Esophagus muscularis mucosa (tissue), 4 donors: Measurements from ENCODE around the gene HCN3.

ENCODE experiments used
- EP300 ChIP-seq: sonication (generic); formaldehyde crosslinking; IDR thresholded peaks from one replicate; pipeline ENCODE4 v1.6.1; 2017; ENCODE audit warnings: antibody characterized with exemption
- POLR2A ChIP-seq: fragments of 450-650 bp; IDR thresholded peaks from one replicate; pipeline ENCODE4 v1.6.1; 2017; ENCODE audit warnings: antibody characterized with exemption, moderate library complexity, mild to moderate bottlenecking, low read depth
- POLR2AphosphoS5 ChIP-seq, 2 donors: sonication (generic); formaldehyde crosslinking; IDR thresholded peaks; one replicate each; pipeline ENCODE4 v1.6.1; 2017; ENCODE audit warnings: antibody characterized with exemption in 2 of 2
- TF ChIP-seq, protein P1 (sequence below), 3 experiments: fragments of 200-600 bp in 2 of 3; fragments of 450-650 bp in 1 of 3; sonication (generic) in 2 of 3; IDR thresholded peaks; one replicate each; pipeline ENCODE4 v1.5.1; 2017 to 2019; ENCODE audit warnings: antibody characterized with exemption in 3 of 3, mild to moderate bottlenecking in 2 of 3, moderate library complexity in 1 of 3

- TF ChIP-seq, protein P1, sequence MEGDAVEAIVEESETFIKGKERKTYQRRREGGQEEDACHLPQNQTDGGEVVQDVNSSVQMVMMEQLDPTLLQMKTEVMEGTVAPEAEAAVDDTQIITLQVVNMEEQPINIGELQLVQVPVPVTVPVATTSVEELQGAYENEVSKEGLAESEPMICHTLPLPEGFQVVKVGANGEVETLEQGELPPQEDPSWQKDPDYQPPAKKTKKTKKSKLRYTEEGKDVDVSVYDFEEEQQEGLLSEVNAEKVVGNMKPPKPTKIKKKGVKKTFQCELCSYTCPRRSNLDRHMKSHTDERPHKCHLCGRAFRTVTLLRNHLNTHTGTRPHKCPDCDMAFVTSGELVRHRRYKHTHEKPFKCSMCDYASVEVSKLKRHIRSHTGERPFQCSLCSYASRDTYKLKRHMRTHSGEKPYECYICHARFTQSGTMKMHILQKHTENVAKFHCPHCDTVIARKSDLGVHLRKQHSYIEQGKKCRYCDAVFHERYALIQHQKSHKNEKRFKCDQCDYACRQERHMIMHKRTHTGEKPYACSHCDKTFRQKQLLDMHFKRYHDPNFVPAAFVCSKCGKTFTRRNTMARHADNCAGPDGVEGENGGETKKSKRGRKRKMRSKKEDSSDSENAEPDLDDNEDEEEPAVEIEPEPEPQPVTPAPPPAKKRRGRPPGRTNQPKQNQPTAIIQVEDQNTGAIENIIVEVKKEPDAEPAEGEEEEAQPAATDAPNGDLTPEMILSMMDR (IDR thresholded peaks at IDR 0.05): no peak
- no peak for TF ChIP-seq POLR2A
- TF ChIP-seq EP300: no peak
- TF ChIP-seq POLR2AphosphoS5 (IDR thresholded peaks at IDR 0.05): no peak
Observed at GRCh38 chr1:155326631-155327037, 49.4 kb downstream of the HCN3 start.
